ENCODE measurements around the gene CACNA2D4.

CACNA2D4 gene

GRCh38 chr12:1763153-1763552 lies 155.3 kb downstream of the CACNA2D4 start:
- H3K27me3 ChIP-seq (ENCODE audit: control insufficient read depth, insufficient read depth, low read length) = no peaks in the 10 kb centered on the region
- no peak overlapping the region for H3K4me3 ChIP-seq (ENCODE audit: low read depth, low read length)
- H3K36me3 ChIP-seq (ENCODE audit: control insufficient read depth, insufficient read depth, low read length) = no peaks in the 10 kb centered on the region
- no peak overlapping the region for H2AFZ ChIP-seq
- no peak overlapping the region for H3K9ac ChIP-seq
- no peaks in the 10 kb centered on the region for H3K4me1 ChIP-seq
- TF ChIP-seq CTCF (IDR thresholded peaks at IDR 0.05) = no peak
- H3K27ac ChIP-seq = no peak overlapping the region
- H3K4me2 ChIP-seq (ENCODE audit: low read length) = no peak overlapping the region
- peaks cover 28% of the 10 kb centered on the region for H3K79me2 ChIP-seq
- H3K9me3 ChIP-seq (ENCODE audit: control insufficient read depth, low read length) = no peaks in the 10 kb centered on the region

GRCh38 chr12:1761857-1762256 lies 156.6 kb downstream of the CACNA2D4 start:
- Histone ChIP-seq H3K79me2 (peaks cover 33% of the 10 kb centered on the region), H3K36me3 (ENCODE audit: control insufficient read depth, insufficient read depth, low read length) (no peaks in the 10 kb centered on the region), H3K9ac (no peak overlapping the region), H2AFZ (no peak overlapping the region), H3K4me1 (no peaks in the 10 kb centered on the region), H3K4me3 (ENCODE audit: low read depth, low read length) (no peak overlapping the region), H3K27me3 (ENCODE audit: control insufficient read depth, insufficient read depth, low read length) (no peaks in the 10 kb centered on the region), H3K4me2 (ENCODE audit: low read length) (no peak overlapping the region), H3K9me3 (ENCODE audit: control insufficient read depth, low read length) (no peaks in the 10 kb centered on the region), H3K27ac (no peak overlapping the region)
- no peak for TF ChIP-seq CTCF (IDR thresholded peaks at IDR 0.05)

- Histone ChIP-seq H3K27ac (no peak overlapping the region), H3K27me3 (ENCODE audit: control insufficient read depth, insufficient read depth, low read length) (no peaks in the 10 kb centered on the region), H3K9me3 (ENCODE audit: control insufficient read depth, low read length) (no peaks in the 10 kb centered on the region), H3K4me2 (ENCODE audit: low read length) (no peak overlapping the region), H3K9ac (no peak overlapping the region), H3K36me3 (ENCODE audit: control insufficient read depth, insufficient read depth, low read length) (no peaks in the 10 kb centered on the region), H3K4me1 (no peaks in the 10 kb centered on the region), H3K79me2 (peaks cover 33% of the 10 kb centered on the region), H3K4me3 (ENCODE audit: low read depth, low read length) (no peak overlapping the region), H2AFZ (no peak overlapping the region)
- TF ChIP-seq CTCF (IDR thresholded peaks at IDR 0.05) = no peak
Measured at GRCh38 chr12:1760566-1761382, 157.7 kb downstream of the CACNA2D4 start.

DNA sequence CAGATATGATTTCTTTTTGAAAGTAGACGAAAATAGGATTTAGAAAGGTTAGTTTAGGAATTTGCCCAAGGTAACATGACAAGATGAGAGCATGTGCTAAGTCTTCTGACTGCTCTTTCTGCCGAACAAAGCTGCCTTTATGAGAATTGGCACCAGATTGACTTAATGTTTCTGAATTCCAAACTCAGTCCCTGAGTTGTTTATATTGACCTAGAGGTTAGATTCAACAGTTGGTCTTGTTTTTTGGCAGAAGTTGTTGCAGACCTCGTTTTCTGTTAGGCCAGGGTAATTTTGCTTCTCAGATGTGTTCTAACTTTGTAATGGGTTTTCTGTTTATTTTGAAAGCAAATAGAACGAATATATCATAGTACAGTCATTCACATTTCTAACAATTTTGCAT lies 159.6 kb downstream of the CACNA2D4 start:
- peaks cover 36% of the 10 kb centered on the region for H3K79me2 ChIP-seq
- H3K9me3 ChIP-seq (ENCODE audit: control insufficient read depth, low read length) = no peaks in the 10 kb centered on the region
- no peak overlapping the region for H3K4me2 ChIP-seq (ENCODE audit: low read length)
- TF ChIP-seq CTCF (IDR thresholded peaks at IDR 0.05) = no peak
- no peak overlapping the region for H3K9ac ChIP-seq
- no peaks in the 10 kb centered on the region for H3K27me3 ChIP-seq (ENCODE audit: control insufficient read depth, insufficient read depth, low read length)
- no peak overlapping the region for H3K4me3 ChIP-seq (ENCODE audit: low read depth, low read length)
- H2AFZ ChIP-seq = no peak overlapping the region
- no peaks in the 10 kb centered on the region for H3K36me3 ChIP-seq (ENCODE audit: control insufficient read depth, insufficient read depth, low read length)
- no peaks in the 10 kb centered on the region for H3K4me1 ChIP-seq
- no peak overlapping the region for H3K27ac ChIP-seq

DNA sequence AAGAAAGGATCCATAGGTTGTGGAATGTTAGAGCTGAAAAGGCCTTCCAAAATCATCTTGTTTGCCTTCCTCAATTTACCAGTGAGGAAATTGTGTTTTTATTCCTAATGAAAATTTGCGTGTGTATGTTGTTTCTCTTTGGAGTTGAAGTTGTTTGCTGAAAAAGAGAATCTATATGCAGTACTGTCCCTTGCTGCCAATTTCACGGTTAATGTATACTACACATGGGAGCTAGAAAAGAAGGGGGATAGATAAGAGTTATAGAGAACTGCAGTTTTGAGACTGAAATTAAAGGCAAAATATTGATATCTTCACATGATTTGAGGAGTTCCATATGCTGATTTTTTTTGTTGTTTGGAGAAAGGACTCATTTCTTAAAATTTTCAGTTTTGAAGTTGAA lies 160.1 kb downstream of the CACNA2D4 start:
- H3K27ac ChIP-seq = no peak overlapping the region
- no peak overlapping the region for H3K9ac ChIP-seq
- H3K4me3 ChIP-seq (ENCODE audit: low read depth, low read length) = no peak overlapping the region
- no peak overlapping the region for H3K4me2 ChIP-seq (ENCODE audit: low read length)
- no peaks in the 10 kb centered on the region for H3K4me1 ChIP-seq
- peaks cover 33% of the 10 kb centered on the region for H3K79me2 ChIP-seq
- H3K27me3 ChIP-seq (ENCODE audit: control insufficient read depth, insufficient read depth, low read length) = no peaks in the 10 kb centered on the region
- no peak overlapping the region for H2AFZ ChIP-seq
- H3K36me3 ChIP-seq (ENCODE audit: control insufficient read depth, insufficient read depth, low read length) = no peaks in the 10 kb centered on the region
- TF ChIP-seq CTCF (IDR thresholded peaks at IDR 0.05) = no peak
- H3K9me3 ChIP-seq (ENCODE audit: control insufficient read depth, low read length) = no peaks in the 10 kb centered on the region
